Neural progenitor cell (in vitro differentiated cells): ENCODE measurements around the gene DRC1.

ENCODE experiments used
- CTCF ChIP-seq: fragments of 200-600 bp; sonication (generic); IDR thresholded peaks from 2 replicates; pipeline ENCODE4 v1.5.1; 2017; ENCODE audit warnings: antibody characterized with exemption, mild to moderate bottlenecking
- EZH2 ChIP-seq: fragments of 200-600 bp; sonication (generic); IDR thresholded peaks from 2 replicates; pipeline ENCODE4 v1.6.1; 2017; ENCODE audit warnings: antibody characterized with exemption, mild to moderate bottlenecking, moderate library complexity

DNA sequence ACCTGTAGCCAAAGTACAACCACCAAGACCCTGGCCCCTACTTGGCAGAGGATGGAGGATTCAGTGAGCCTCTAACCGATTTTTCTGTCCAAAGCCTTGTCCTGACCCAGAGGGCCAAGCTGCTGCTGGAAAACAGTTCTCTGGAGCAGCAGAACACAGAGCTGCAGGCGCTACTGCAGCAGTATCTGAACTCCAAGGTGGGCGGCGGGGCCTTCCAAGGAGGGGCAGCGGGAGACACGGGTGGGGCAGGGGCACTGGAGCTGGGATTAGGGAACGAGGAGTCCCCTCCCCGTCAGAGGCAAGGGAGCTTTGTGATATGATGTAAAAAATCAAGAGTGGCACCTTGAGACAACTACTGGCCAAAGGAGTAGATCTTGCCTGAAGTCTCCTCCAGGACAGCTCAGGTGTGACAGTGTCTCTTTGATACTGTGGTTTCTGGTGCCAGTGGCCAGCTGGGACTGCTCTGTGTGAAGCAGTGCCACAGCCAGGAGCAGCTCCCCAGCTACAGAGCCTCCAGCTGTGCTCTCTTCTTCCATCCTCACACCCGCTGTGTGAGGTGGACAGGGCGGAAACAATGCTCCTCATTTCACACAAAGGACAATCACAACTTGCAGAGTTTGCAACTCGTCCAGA lies 53.4 kb downstream of the DRC1 start:
- TF ChIP-seq CTCF (no peak), EZH2 (no peak)
